Measurements from ENCODE around the gene CD33.

DNA sequence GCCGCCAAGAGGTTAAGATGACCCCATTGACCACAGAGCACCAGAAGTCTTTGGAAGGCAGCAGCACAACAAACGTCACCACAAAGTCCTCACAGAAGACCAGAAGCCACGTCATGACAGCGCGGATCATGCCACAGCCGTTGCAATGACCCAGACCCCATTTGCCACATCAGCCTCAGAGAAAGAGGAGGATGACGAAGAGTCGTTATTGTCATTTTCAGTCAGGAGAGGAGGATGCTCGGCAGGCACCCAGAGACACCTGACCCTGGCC, 29.6 kb upstream of the CD33 start:
- TF ChIP-seq EP300 (IDR thresholded peaks at IDR 0.05) (no peak), POLR2A (IDR thresholded peaks at IDR 0.05) (no peak)
- TF ChIP-seq, protein P1, sequence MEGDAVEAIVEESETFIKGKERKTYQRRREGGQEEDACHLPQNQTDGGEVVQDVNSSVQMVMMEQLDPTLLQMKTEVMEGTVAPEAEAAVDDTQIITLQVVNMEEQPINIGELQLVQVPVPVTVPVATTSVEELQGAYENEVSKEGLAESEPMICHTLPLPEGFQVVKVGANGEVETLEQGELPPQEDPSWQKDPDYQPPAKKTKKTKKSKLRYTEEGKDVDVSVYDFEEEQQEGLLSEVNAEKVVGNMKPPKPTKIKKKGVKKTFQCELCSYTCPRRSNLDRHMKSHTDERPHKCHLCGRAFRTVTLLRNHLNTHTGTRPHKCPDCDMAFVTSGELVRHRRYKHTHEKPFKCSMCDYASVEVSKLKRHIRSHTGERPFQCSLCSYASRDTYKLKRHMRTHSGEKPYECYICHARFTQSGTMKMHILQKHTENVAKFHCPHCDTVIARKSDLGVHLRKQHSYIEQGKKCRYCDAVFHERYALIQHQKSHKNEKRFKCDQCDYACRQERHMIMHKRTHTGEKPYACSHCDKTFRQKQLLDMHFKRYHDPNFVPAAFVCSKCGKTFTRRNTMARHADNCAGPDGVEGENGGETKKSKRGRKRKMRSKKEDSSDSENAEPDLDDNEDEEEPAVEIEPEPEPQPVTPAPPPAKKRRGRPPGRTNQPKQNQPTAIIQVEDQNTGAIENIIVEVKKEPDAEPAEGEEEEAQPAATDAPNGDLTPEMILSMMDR (IDR thresholded peaks at IDR 0.05): no peak
